K562 (cell line): ENCODE results near the gene PGM2. TPM values are rescaled to one million over a fixed set of nuclear protein-coding genes. Genes with fewer than 3 reads are reported as not detected.
A peak's percentile ranks its signal among the peaks of the same experiment; 100 is the strongest.

Source experiments
- ATAC-seq: fragments of 200-7000 bp; cut with Tn5 transposase; 3 replicates; pipeline ENCODE4 v1.9.1; 2020; ENCODE audit warnings: moderate library complexity
- BruUV-seq: library from RNA; stranded (reverse); fragments of 400-500 nt; replicated peaks from 2 replicates; lab custom pipeline; 2021; lab: Mats Ljungman, UMichigan
- CTCF ChIA-PET: fragments of 300-600 bp; formaldehyde crosslinking; extraction: SDS; loops from one replicate; lab custom pipeline; 2021; ENCODE audit warnings: low intra/inter-chr PET ratio; lab: Yijun Ruan, JAX
- POLR2A ChIA-PET: fragments of 300-600, 350-650 bp; sonication (Branson Sonifier 250); formaldehyde crosslinking; extraction: SDS; loops from one replicate; lab custom pipeline; 2021; ENCODE audit warnings: antibody characterized with exemption, inconsistent platforms; lab: Yijun Ruan, JAX
- DNase-seq, 4 experiments: peaks; one replicate each; pipeline versions ENCODE4 v3.0.0 to v3.0.0-alpha.2; 2011 to 2018; ENCODE audit warnings: low spot score in 3 of 4, mixed read lengths in 3 of 4; ENCODE audit errors: extremely low read depth in 1 of 4
- FAIRE-seq: peaks from 2 replicates; lab custom pipeline; 2011; peaks lifted over from hg19 to GRCh38; lab: Jason Lieb, UNC
- H2AFZ ChIP-seq: 2 replicates; pipeline ENCODE4 v1.6.0; 2011; ENCODE audit warnings: low read depth, low read length, control low read depth, inconsistent platforms
- H3K27ac ChIP-seq: fragments of 200-600 bp; 3 replicates; pipeline ENCODE4 v1.8.0; 2011; ENCODE audit warnings: low read depth, mild to moderate bottlenecking, control low read depth, inconsistent platforms, low read length, moderate library complexity, mixed read lengths; ENCODE audit errors: extremely low read depth
- H3K27me3 ChIP-seq, 2 experiments: fragments of 300-600 bp in 1 of 2; 2 replicates in 1 of 2; 3 replicates in 1 of 2; pipeline versions ENCODE4 v1.6.0 to v1.8.0; 2011; ENCODE audit warnings: inconsistent platforms in 2 of 2, low read length in 2 of 2, mild to moderate bottlenecking in 1 of 2, mixed read lengths in 1 of 2, moderate library complexity in 1 of 2; ENCODE audit not compliant: control insufficient read depth in 2 of 2, insufficient read depth in 2 of 2
- H3K36me3 ChIP-seq: fragments of 300-600 bp; 3 replicates; pipeline ENCODE4 v1.8.0; 2011; ENCODE audit warnings: mild to moderate bottlenecking, low read length, inconsistent platforms; ENCODE audit not compliant: control insufficient read depth, insufficient read depth
- H3K4me1 ChIP-seq, 2 experiments: fragments of 200-600 bp in 1 of 2; replicated peaks in 1 of 2; 2 replicates in 1 of 2; 3 replicates in 1 of 2; pipeline versions ENCODE4 v1.5.1 to v1.8.0; 2011; ENCODE audit warnings: inconsistent platforms in 2 of 2, low read length in 2 of 2, mild to moderate bottlenecking in 1 of 2, mixed read lengths in 1 of 2, moderate library complexity in 1 of 2; ENCODE audit not compliant: control insufficient read depth in 2 of 2, insufficient read depth in 2 of 2
- H3K4me2 ChIP-seq: 2 replicates; pipeline ENCODE4 v1.6.1; 2011; ENCODE audit warnings: low read length, control low read depth, inconsistent platforms, mixed read lengths; ENCODE audit not compliant: insufficient read depth
- H3K4me3 ChIP-seq: fragments of 200-600 bp; sonication (generic), shearing (Covaris generic); 2 replicates; pipeline ENCODE4 v1.5.1; 2016; ENCODE audit warnings: control low read depth, inconsistent platforms
- H3K79me2 ChIP-seq: fragments of 200-600 bp; 3 replicates; pipeline ENCODE4 v1.8.0; 2011; ENCODE audit warnings: low read length, inconsistent platforms; ENCODE audit not compliant: control insufficient read depth, insufficient read depth
- H3K9ac ChIP-seq, 2 experiments: 2 replicates each; pipeline versions ENCODE4 v1.6.0 to v1.6.1; 2011; ENCODE audit warnings: low read depth in 2 of 2, low read length in 2 of 2, control low read depth in 1 of 2, inconsistent platforms in 1 of 2, mild to moderate bottlenecking in 1 of 2, mixed read lengths in 1 of 2; ENCODE audit not compliant: insufficient read depth in 1 of 2
- H3K9me1 ChIP-seq: one replicate; pipeline ENCODE4 v1.6.0; 2011; ENCODE audit warnings: inconsistent platforms, mild to moderate bottlenecking, low read length, moderate library complexity; ENCODE audit not compliant: control insufficient read depth, insufficient read depth
- H3K9me3 ChIP-seq: replicated peaks from 2 replicates; pipeline ENCODE4 v1.5.1; 2011; ENCODE audit warnings: low read depth, low read length, inconsistent platforms; ENCODE audit not compliant: control insufficient read depth, insufficient read depth
- H4K20me1 ChIP-seq: replicated peaks from 2 replicates; pipeline ENCODE4 v1.6.1; 2011; ENCODE audit warnings: low read length, inconsistent platforms, mixed read lengths; ENCODE audit not compliant: control insufficient read depth, insufficient read depth
- CBX2 ChIP-seq: fragments of 200-600 bp; sonication (generic); IDR thresholded peaks from one replicate; pipeline ENCODE4 v1.6.1; 2012; ENCODE audit warnings: mild to moderate bottlenecking, low read length, inconsistent platforms; ENCODE audit not compliant: insufficient read depth, poor library complexity, severe bottlenecking
- LEF1 ChIP-seq: fragments of 450-650 bp; IDR thresholded peaks from 2 replicates; pipeline ENCODE4 v1.6.1; 2016; ENCODE audit warnings: mild to moderate bottlenecking
- POLR3G ChIP-seq: IDR thresholded peaks from 2 replicates; pipeline ENCODE4 v1.6.1; 2011; ENCODE audit not compliant: insufficient read length, insufficient replicate concordance; ENCODE audit errors: extremely low read depth
- WGBS: fragments of 100-300 bp; shearing (Covaris generic); methylation state at CpG from one replicate; pipeline ENCODE4 v1.1.6; 2016; ENCODE audit warnings: low coverage, mixed read lengths; ENCODE audit not compliant: insufficient coverage; ENCODE audit errors: missing lambda C conversion rate; 5-methylcytosine and 5-hydroxymethylcytosine counted together
- in situ Hi-C: fragments of 300-500 bp; cut with MboI; formaldehyde crosslinking; loops from 4 replicates; pipeline ENCODE4 v1.15.0; 2018; ENCODE audit warnings: inconsistent platforms, mixed read lengths
- intact Hi-C: fragments of 100-400 bp; cut with micrococcal nuclease; formaldehyde crosslinking; loops from 2 replicates; pipeline ENCODE4 v1.14.2; 2022
- polyA plus RNA-seq, 8 experiments: library from polyadenylated mRNA; depleted of rRNA in 4 of 8; stranded (reverse) in 5 of 8; unstranded in 3 of 8; fragments of >200 nt; fragmentation: Nextera tagmentation in 2 of 8; fragmentation: Illumina TruSeq in 1 of 8; extraction: Ambion mirVana in 2 of 8; extraction: Trizol in 1 of 8; gene quantifications; 2 replicates each; pipeline versions ENCODE4 v1.2.1 to v1.2.3, GENCODE V29; 2011 to 2014; ENCODE audit warnings: inconsistent platforms in 1 of 8, missing spikeins in 1 of 8
- total RNA-seq, 7 experiments: library from RNA; depleted of rRNA in 6 of 7; stranded (reverse); fragments of >200 nt in 6 of 7; fragmentation: Illumina TruSeq in 2 of 7; extraction: Trizol in 2 of 7; gene quantifications; 2 replicates each; pipeline versions ENCODE4 v1.2.1 to v1.2.3, GENCODE V29; 2011 to 2021; ENCODE audit warnings: low replicate concordance in 1 of 7

Gene PGM2
- total and polyA plus RNA-seq, 9 of the 15 experiments (the other 6 are each of a cell fraction or from before 2014, with no cell fraction given): 15.2 to 77.3 (median 51.4) TPM

- in situ Hi-C loops: no loop called here
- no peaks in the 10 kb centered on the region for H4K20me1 ChIP-seq
- DNase-seq: no peak
- WGBS: under 1% methylated on average over 21 of the region's 21 CpGs
- H3K27ac ChIP-seq: no peak overlapping the region
- POLR2A ChIA-PET: no interaction called here
- no peaks in the 10 kb centered on the region for H3K9me1 ChIP-seq
- ATAC-seq: no peak
- no peak for FAIRE-seq
- no peak overlapping the region for H3K4me3 ChIP-seq
- peaks cover 22 to 29% of the 10 kb centered on the region in 2 experiments; a peak in 3 of 5 replicates for H3K27me3 ChIP-seq
- TF ChIP-seq CBX2 (peak; percentile 56), LEF1 (no peak), POLR3G (no peak)
- no peaks in the 10 kb centered on the region for H3K4me1 ChIP-seq
- no TSS peak for BruUV-seq
- H3K9me3 ChIP-seq: no peaks in the 10 kb centered on the region
- H3K79me2 ChIP-seq: no peaks in the 10 kb centered on the region
- no peak overlapping the region for H3K9ac ChIP-seq
- H2AFZ ChIP-seq: no peak overlapping the region
- no peak overlapping the region for H3K4me2 ChIP-seq
- CTCF ChIA-PET: no interaction called here
- intact Hi-C loops: no loop called here
- H3K36me3 ChIP-seq: no peaks in the 10 kb centered on the region
Measured at GRCh38 chr4:37908488-37909331, 82.2 kb downstream of the PGM2 start.
